Calu3 (cell line): ENCODE data around the gene TCFL5. TPM values are rescaled to one million over a fixed set of nuclear protein-coding genes. Genes with fewer than 3 reads are reported as not detected.

Source experiments
- BruUV-seq: library from RNA; stranded (reverse); fragments of 400-500 nt; replicated peaks from 2 replicates; lab custom pipeline; 2021; lab: Mats Ljungman, UMichigan
- CTCF ChIA-PET: fragments of 300-600 bp; sonication (Branson Sonifier 250); formaldehyde crosslinking; loops from one replicate; lab custom pipeline; 2022; ENCODE audit warnings: antibody characterized with exemption; lab: Charles Lee
- DNase-seq: peaks from one replicate; pipeline ENCODE4 v3.0.0; 2022
- H3K27ac Mint-ChIP-seq: one replicate; pipeline ENCODE4 v1.8.0; 2022; ENCODE audit warnings: mixed read lengths; ENCODE audit not compliant: unreplicated experiment
- H3K27me3 Mint-ChIP-seq: one replicate; pipeline ENCODE4 v1.8.0; 2022; ENCODE audit warnings: mixed read lengths; ENCODE audit not compliant: unreplicated experiment
- H3K36me3 Mint-ChIP-seq: one replicate; pipeline ENCODE4 v1.8.0; 2022; ENCODE audit warnings: mild to moderate bottlenecking, moderate library complexity, mixed read lengths; ENCODE audit not compliant: insufficient read depth, unreplicated experiment
- H3K4me1 Mint-ChIP-seq: one replicate; pipeline ENCODE4 v1.8.0; 2022; ENCODE audit warnings: mild to moderate bottlenecking, low read depth, mixed read lengths; ENCODE audit not compliant: unreplicated experiment
- H3K4me3 Mint-ChIP-seq: one replicate; pipeline ENCODE4 v1.8.0; 2022; ENCODE audit warnings: mild to moderate bottlenecking, low read depth, moderate library complexity, mixed read lengths; ENCODE audit not compliant: unreplicated experiment
- H3K9me3 Mint-ChIP-seq: one replicate; pipeline ENCODE4 v1.8.0; 2022; ENCODE audit warnings: low read depth, mixed read lengths; ENCODE audit not compliant: unreplicated experiment
- CTCF ChIP-seq: fragments of 200-600 bp; IDR thresholded peaks from one replicate; pipeline ENCODE4 v1.8.0; 2022; ENCODE audit warnings: antibody characterized with exemption; ENCODE audit not compliant: unreplicated experiment
- intact Hi-C: fragments of 100-400 bp; cut with micrococcal nuclease; formaldehyde crosslinking; loops from one replicate; pipeline ENCODE4 v1.10.0; 2022; ENCODE audit not compliant: unreplicated experiment
- total RNA-seq: library from RNA; stranded (reverse); gene quantifications from 2 replicates; pipeline ENCODE4 v1.2.3, GENCODE V29; 2022

TCFL5 gene
- total RNA-seq, 1 experiment from 2014 or later, result 22.3 TPM

- Mint-ChIP-seq H3K36me3 (peaks cover 88% of the 10 kb centered on the region), H3K9me3 (no peaks in the 10 kb centered on the region), H3K27me3 (no peaks in the 10 kb centered on the region), H3K4me3 (no peak overlapping the region), H3K27ac (no peak overlapping the region), H3K4me1 (no peaks in the 10 kb centered on the region)
- peak; percentile 51 for TF ChIP-seq CTCF
- DNase-seq, result no peak
- intact Hi-C loops, result no loop called here
- BruUV-seq, result no TSS peak
- CTCF ChIA-PET, result interaction anchor here (1.3 kb wide), 1 partner anchor 18 kb away, joined by 3 read pairs; no protein-coding TSS in a partner anchor
These were observed 32.1 kb upstream of the TCFL5 start for GRCh38 chr20:62893700-62894099.

- intact Hi-C loops, result no loop called here
- TF ChIP-seq CTCF, result no peak
- Mint-ChIP-seq H3K27ac (no peak overlapping the region), H3K4me3 (no peak overlapping the region), H3K4me1 (no peaks in the 10 kb centered on the region), H3K9me3 (no peaks in the 10 kb centered on the region), H3K27me3 (no peaks in the 10 kb centered on the region), H3K36me3 (peaks cover 87% of the 10 kb centered on the region)
- DNase-seq, result no peak
- no TSS peak for BruUV-seq
- CTCF ChIA-PET, result interaction anchor here (1.3 kb wide), 1 partner anchor 17 kb away, joined by 3 read pairs; no protein-coding TSS in a partner anchor
These were observed 31.0 kb upstream of the TCFL5 start for GRCh38 chr20:62892348-62893304.

GRCh38 chr20:62891111-62891510, 29.5 kb upstream of the TCFL5 start:
- H3K4me1 Mint-ChIP-seq, result no peaks in the 10 kb centered on the region
- H3K27me3 Mint-ChIP-seq, result no peaks in the 10 kb centered on the region
- no peak for TF ChIP-seq CTCF
- H3K36me3 Mint-ChIP-seq, result peaks cover 86% of the 10 kb centered on the region
- CTCF ChIA-PET, result interaction anchor here (0.6 kb wide), 1 partner anchor 68 kb away, joined by 4 read pairs; no protein-coding TSS in a partner anchor
- no peak overlapping the region for H3K4me3 Mint-ChIP-seq
- DNase-seq, result no peak
- BruUV-seq, result no TSS peak
- no peaks in the 10 kb centered on the region for H3K9me3 Mint-ChIP-seq
- intact Hi-C loops, result no loop called here
- H3K27ac Mint-ChIP-seq, result no peak overlapping the region

GRCh38 chr20:62890444-62890843, 28.8 kb upstream of the TCFL5 start:
- CTCF ChIA-PET, result interaction anchor here (0.6 kb wide), 1 partner anchor 68 kb away, joined by 4 read pairs; no protein-coding TSS in a partner anchor
- Mint-ChIP-seq H3K4me1 (no peaks in the 10 kb centered on the region), H3K36me3 (peaks cover 85% of the 10 kb centered on the region), H3K4me3 (no peak overlapping the region), H3K9me3 (no peaks in the 10 kb centered on the region), H3K27ac (no peak overlapping the region), H3K27me3 (no peaks in the 10 kb centered on the region)
- BruUV-seq, result no TSS peak
- no peak for DNase-seq
- no peak for TF ChIP-seq CTCF
- intact Hi-C loops, result no loop called here
